Fibroblast of lung (primary cell): ENCODE measurements around the gene TIGIT.

Experiments
- EZH2 ChIP-seq: IDR thresholded peaks from 2 replicates; pipeline ENCODE4 v1.5.1; 2012; ENCODE audit warnings: low read length, control low read depth, mild to moderate bottlenecking; ENCODE audit errors: missing control alignments
- TF ChIP-seq, protein P1 (sequence below), 2 donors: IDR thresholded peaks in 1 of 2; conservative IDR thresholded peaks in 1 of 2; 1 replicate in 1 of 2; 2 replicates in 1 of 2; pipeline ENCODE4 v1.5.1; 2011 to 2012; ENCODE audit warnings: low read length in 2 of 2, control low read depth in 1 of 2, inconsistent platforms in 1 of 2, low read depth in 1 of 2, mild to moderate bottlenecking in 1 of 2

DNA sequence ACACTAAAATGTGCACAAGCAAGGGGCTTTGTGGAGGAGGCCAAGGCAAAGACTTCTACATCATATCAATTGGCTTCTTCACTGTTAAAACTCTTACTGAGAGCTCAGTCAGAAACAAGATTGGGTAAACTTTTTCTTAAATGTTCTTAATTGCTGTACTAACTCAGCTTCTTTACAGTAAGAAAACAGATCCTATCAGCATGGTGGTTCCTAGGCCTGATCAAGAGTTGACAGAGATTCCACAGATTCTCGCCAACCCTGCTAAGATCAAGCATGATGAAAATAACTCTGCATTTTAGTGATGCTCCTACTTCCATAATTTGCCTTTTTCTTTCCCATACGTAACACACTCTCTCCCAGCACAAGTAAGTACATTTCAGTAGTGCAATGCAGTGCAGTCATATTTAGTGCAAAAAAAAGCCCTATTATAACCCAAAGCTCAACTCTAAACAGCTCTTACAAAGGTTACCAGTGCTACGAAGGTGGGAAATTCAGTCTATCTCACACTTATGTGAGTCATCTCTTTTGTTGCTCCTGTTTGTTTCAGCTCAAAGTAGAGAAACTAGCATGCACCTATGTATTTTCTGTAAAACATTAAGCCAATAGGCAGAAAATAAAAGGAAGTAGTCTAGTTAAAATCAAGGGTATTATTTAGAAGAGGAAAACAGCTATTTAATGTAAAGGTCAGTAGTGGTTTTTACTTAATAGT, 29.9 kb downstream of the TIGIT start:
- TF ChIP-seq, protein P1, sequence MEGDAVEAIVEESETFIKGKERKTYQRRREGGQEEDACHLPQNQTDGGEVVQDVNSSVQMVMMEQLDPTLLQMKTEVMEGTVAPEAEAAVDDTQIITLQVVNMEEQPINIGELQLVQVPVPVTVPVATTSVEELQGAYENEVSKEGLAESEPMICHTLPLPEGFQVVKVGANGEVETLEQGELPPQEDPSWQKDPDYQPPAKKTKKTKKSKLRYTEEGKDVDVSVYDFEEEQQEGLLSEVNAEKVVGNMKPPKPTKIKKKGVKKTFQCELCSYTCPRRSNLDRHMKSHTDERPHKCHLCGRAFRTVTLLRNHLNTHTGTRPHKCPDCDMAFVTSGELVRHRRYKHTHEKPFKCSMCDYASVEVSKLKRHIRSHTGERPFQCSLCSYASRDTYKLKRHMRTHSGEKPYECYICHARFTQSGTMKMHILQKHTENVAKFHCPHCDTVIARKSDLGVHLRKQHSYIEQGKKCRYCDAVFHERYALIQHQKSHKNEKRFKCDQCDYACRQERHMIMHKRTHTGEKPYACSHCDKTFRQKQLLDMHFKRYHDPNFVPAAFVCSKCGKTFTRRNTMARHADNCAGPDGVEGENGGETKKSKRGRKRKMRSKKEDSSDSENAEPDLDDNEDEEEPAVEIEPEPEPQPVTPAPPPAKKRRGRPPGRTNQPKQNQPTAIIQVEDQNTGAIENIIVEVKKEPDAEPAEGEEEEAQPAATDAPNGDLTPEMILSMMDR (conservative IDR thresholded peaks at IDR 0.05 in 1 of 2, IDR thresholded peaks at IDR 0.05 in 1 of 2; ENCODE audit: low read depth in 1 of 2, low read length in 2 of 2) = no peak
- TF ChIP-seq EZH2 = no peak
